ENCODE data around the gene CD74.

CD74 gene

DNA sequence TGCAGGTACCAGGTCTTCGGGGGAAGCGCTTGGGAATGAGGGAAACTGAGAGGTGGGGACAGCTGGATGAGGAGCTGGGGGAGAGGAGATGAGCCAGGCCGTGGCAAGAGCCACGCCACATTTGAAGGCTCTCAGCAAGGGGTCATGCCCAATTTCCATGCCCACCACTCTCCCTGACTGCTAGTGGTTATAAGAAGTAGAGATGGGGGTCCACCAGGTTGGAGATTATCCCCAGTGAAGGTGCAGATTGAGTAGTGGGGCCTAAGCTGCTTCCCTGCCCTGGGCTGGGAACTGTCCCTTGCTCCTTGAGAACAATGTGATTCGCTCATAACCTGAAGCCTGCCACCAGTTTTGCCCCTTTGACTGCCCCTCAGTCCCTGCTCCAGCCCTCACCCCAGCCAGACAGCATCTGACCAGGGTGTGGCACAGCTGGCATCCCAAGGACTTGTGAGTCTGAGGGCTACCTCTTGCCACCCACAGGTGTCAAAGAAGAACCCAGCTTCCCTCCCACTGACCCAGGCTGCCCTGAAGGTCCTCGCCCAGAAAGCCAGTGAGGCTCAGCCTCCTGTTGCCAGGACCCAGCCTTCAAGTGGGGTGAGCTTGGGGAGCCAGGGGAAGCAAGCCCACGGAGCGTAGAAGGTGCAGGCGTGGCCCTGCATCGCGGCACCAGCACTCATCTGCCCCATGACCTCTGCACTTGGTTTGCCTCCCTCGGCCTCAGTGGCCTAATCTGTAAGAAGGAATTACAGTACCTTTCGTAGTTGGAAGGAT lies 21.5 kb downstream of the CD74 start:
- Mint-ChIP-seq H3K27ac (no peak overlapping the region), H3K27me3 (no peaks in the 10 kb centered on the region), H3K36me3 (peaks cover 33% of the 10 kb centered on the region), H3K4me3 (no peak overlapping the region), H3K9me3 (no peaks in the 10 kb centered on the region), H3K4me1 (no peaks in the 10 kb centered on the region)
- no peak for DNase-seq
- CTCF ChIA-PET = interaction anchor here (0.5 to 1.7 kb wide), 2 partner anchors 10 to 49 kb away, joined by 3 to 4 read pairs; no protein-coding TSS in a partner anchor

GRCh38 chr5:150389531-150390266 lies 23.0 kb downstream of the CD74 start:
- Mint-ChIP-seq H3K36me3 (peaks cover 26% of the 10 kb centered on the region), H3K27me3 (no peaks in the 10 kb centered on the region), H3K27ac (peak overlapping the region; percentile 70), H3K4me3 (no peak overlapping the region), H3K4me1 (no peaks in the 10 kb centered on the region), H3K9me3 (no peaks in the 10 kb centered on the region)
- CTCF ChIA-PET = no interaction called here
- DNase-seq = no peak

GRCh38 chr5:150386024-150386855 lies 26.5 kb downstream of the CD74 start:
- no peaks in the 10 kb centered on the region for H3K9me3 Mint-ChIP-seq
- CTCF ChIA-PET = interaction anchor here (0.6 to 1.7 kb wide), 2 partner anchors 11 to 30 kb away, joined by 3 to 5 read pairs; no protein-coding TSS in a partner anchor
- H3K27me3 Mint-ChIP-seq = no peaks in the 10 kb centered on the region
- H3K4me3 Mint-ChIP-seq = no peak overlapping the region
- H3K36me3 Mint-ChIP-seq = peaks cover 37% of the 10 kb centered on the region
- no peak overlapping the region for H3K27ac Mint-ChIP-seq
- DNase-seq = no peak
- no peaks in the 10 kb centered on the region for H3K4me1 Mint-ChIP-seq

- Mint-ChIP-seq H3K9me3 (no peaks in the 10 kb centered on the region), H3K27ac (no peak overlapping the region), H3K4me3 (no peak overlapping the region), H3K27me3 (no peaks in the 10 kb centered on the region), H3K36me3 (peaks cover 48% of the 10 kb centered on the region), H3K4me1 (no peaks in the 10 kb centered on the region)
- CTCF ChIA-PET = no interaction called here
- no peak for DNase-seq
These were observed 28.0 kb downstream of the CD74 start for GRCh38 chr5:150384701-150385100.

GRCh38 chr5:150377964-150378694 lies 34.6 kb downstream of the CD74 start:
- Mint-ChIP-seq H3K4me1 (no peaks in the 10 kb centered on the region), H3K9me3 (no peaks in the 10 kb centered on the region), H3K36me3 (peaks cover 61% of the 10 kb centered on the region), H3K27me3 (no peaks in the 10 kb centered on the region), H3K27ac (peak overlapping the region; percentile 59), H3K4me3 (no peak overlapping the region)
- CTCF ChIA-PET = no interaction called here
- no peak for DNase-seq

DNA sequence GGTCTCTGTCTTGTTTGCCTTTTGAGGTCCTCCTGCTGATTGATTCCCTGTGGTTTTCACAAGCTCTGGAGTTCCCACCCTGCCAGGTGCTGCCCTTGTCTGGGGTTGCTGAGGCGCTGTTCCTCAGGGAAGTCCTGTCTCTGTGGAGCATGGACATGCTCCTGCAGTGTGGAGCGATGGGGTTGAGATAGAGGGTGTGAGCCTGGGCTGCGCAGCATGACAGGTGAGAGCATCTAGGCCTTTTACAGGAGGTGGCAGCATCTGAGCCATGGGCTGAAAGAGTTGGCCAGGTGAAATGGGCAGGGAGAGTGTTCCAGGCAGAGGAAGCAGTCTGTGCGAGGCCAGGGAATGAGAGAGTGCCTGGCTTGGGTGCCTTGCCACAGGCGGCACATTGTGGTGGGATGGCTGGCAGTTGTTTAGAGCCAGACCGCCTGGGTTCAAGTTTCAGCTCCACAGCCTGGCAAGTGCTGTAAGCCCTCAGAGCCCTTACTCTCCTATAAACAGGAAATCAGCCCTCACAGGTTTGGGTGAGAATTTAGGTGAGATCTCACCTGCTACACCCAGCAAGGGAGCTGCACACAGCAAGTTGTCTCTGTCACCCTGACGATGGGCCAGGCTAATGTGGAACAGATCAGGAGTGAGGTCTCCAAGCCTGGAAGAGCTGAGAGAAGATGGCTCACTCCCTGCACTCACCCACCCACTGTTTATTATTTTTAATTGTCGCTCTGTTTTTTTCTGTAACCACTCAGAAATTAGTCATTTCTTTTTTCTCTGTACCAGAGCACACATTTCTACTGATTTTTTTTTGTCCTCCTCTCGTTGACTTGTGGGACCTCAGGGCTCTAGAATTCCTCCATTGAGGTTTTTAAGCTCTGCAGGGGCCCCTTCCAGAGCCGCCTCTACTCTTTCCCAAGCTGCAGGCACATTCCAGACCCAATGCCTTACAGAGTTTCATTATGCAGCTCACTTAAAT lies 35.6 kb downstream of the CD74 start:
- Mint-ChIP-seq H3K4me3 (no peak overlapping the region), H3K27me3 (no peaks in the 10 kb centered on the region), H3K9me3 (no peaks in the 10 kb centered on the region), H3K36me3 (peaks cover 63% of the 10 kb centered on the region), H3K4me1 (no peaks in the 10 kb centered on the region), H3K27ac (peak overlapping the region; percentile 59)
- DNase-seq = no peak
- CTCF ChIA-PET = no interaction called here

DNA sequence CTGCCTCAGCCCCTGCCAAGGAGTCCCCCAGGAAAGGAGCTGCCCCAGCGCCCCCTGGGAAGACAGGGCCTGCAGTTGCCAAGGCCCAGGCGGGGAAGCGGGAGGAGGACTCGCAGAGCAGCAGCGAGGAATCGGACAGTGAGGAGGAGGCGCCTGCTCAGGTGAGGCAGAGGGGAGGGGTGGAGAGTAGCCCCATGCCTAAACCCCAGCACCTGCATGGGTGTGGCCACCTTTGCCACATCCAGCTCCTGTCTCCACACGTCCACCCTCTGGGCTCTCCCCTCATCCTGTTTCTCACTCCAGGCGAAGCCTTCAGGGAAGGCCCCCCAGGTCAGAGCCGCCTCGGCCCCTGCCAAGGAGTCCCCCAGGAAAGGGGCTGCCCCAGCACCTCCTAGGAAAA lies 38.1 kb downstream of the CD74 start:
- Mint-ChIP-seq H3K4me1 (no peaks in the 10 kb centered on the region), H3K27ac (no peak overlapping the region), H3K27me3 (no peaks in the 10 kb centered on the region), H3K4me3 (no peak overlapping the region), H3K9me3 (no peaks in the 10 kb centered on the region), H3K36me3 (peaks cover 65% of the 10 kb centered on the region)
- CTCF ChIA-PET = no interaction called here
- DNase-seq = no peak

GRCh38 chr5:150372639-150373038 lies 40.1 kb downstream of the CD74 start:
- peaks cover 52% of the 10 kb centered on the region for H3K36me3 Mint-ChIP-seq
- H3K27ac Mint-ChIP-seq = peak overlapping the region; percentile 64

DNA sequence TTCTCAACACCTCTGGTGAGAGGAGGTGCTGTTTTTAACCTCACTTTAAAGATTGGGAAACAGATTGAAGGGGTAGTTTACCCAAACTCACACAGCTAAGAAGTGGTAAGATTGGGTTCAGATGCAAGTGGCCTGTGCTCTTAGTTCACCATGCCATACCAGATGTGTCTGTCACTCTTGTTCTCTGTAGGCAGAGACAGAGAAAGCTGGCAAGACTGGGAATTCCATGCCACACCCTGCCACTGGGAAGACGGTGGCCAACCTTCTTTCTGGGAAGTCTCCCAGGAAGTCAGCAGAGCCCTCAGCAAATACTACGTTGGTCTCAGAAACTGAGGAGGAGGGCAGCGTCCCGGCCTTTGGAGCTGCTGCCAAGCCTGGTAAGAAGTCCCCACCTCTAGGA lies 44.2 kb downstream of the CD74 start:
- Mint-ChIP-seq H3K27me3 (no peaks in the 10 kb centered on the region), H3K4me3 (no peak overlapping the region), H3K9me3 (no peaks in the 10 kb centered on the region), H3K36me3 (peaks cover 45% of the 10 kb centered on the region), H3K4me1 (no peaks in the 10 kb centered on the region), H3K27ac (no peak overlapping the region)
- CTCF ChIA-PET = interaction anchor here (0.7 kb wide), 1 partner anchor 42 kb away, joined by 3 read pairs; no protein-coding TSS in a partner anchor
- no peak for DNase-seq

More at GRCh38 chr5:150372639-150373038, 40.1 kb downstream of the CD74 start:
- no peak for DNase-seq
- CTCF ChIA-PET = interaction anchor here (1.2 kb wide), 1 partner anchor 9 kb away, joined by 3 read pairs; no protein-coding TSS in a partner anchor
- Mint-ChIP-seq H3K4me1 (no peaks in the 10 kb centered on the region), H3K4me3 (no peak overlapping the region), H3K9me3 (no peaks in the 10 kb centered on the region), H3K27me3 (no peaks in the 10 kb centered on the region)

GRCh38 chr5:150364004-150364403 lies 48.7 kb downstream of the CD74 start:
- no peak overlapping the region for H3K27ac Mint-ChIP-seq
- no peak for DNase-seq
- CTCF ChIA-PET = interaction anchor here (1.1 to 3.7 kb wide), 2 partner anchors 9 to 13 kb away, joined by 3 to 17 read pairs; no protein-coding TSS in a partner anchor
- H3K27me3 Mint-ChIP-seq = no peaks in the 10 kb centered on the region
- no peaks in the 10 kb centered on the region for H3K9me3 Mint-ChIP-seq
- no peak overlapping the region for H3K4me3 Mint-ChIP-seq
- peaks cover 24% of the 10 kb centered on the region for H3K4me1 Mint-ChIP-seq
- H3K36me3 Mint-ChIP-seq = peaks cover 38% of the 10 kb centered on the region

GRCh38 chr5:150363185-150363584 lies 49.5 kb downstream of the CD74 start:
- Mint-ChIP-seq H3K36me3 (peaks cover 39% of the 10 kb centered on the region), H3K4me3 (no peak overlapping the region), H3K27ac (no peak overlapping the region), H3K4me1 (peaks cover 31% of the 10 kb centered on the region), H3K27me3 (no peaks in the 10 kb centered on the region), H3K9me3 (no peaks in the 10 kb centered on the region)
- DNase-seq = no peak
- CTCF ChIA-PET = interaction anchor here (1.1 to 3.7 kb wide), 2 partner anchors 10 to 13 kb away, joined by 3 to 17 read pairs; no protein-coding TSS in a partner anchor

GRCh38 chr5:150361301-150361700 lies 51.4 kb downstream of the CD74 start:
- no peak overlapping the region for H3K4me3 Mint-ChIP-seq
- CTCF ChIA-PET = interaction anchor here (3.7 kb wide), 1 partner anchor 11 kb away, joined by 17 read pairs; no protein-coding TSS in a partner anchor
- peaks cover 39% of the 10 kb centered on the region for H3K36me3 Mint-ChIP-seq
- no peaks in the 10 kb centered on the region for H3K9me3 Mint-ChIP-seq
- no peak for DNase-seq
- no peaks in the 10 kb centered on the region for H3K27me3 Mint-ChIP-seq
- H3K4me1 Mint-ChIP-seq = peaks cover 40% of the 10 kb centered on the region
- H3K27ac Mint-ChIP-seq = no peak overlapping the region

Measured in activated naive CD4-positive, alpha-beta T cell treated with anti-CD3 and anti-CD28 coated beads, Interleukin-2, amount 10 ng/mL, durations not matched to agents 7 days and 5 days (primary cell).